ENCODE data around the gene ZEB2.

ZEB2 gene

DNA sequence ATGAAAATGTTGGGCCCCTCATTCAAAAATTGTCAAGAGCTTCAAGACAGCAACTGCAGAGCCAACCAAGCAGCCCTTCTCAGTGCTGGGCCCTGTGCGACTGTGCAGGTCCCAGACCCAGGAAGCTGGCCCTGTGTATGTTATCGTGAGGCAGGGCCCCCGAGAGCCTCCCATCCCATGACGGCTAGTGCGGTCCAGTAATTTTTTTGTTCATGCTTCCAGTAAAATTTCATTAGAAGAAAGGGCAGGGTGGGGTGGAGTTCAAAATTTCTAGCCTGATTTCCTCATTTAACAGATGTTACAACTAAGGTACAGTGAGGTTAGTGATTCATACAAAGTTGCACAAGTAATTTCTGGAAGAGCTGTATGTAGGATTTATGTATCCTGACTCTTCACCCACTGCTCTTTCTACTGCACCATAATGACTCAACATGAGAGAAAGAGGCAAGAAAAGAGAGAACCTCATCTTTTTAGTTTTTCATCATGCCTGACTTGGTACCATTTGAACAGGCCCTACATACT is 105.5 kb downstream of the ZEB2 start:
- DNase-seq, result peak; percentile 20

DNA sequence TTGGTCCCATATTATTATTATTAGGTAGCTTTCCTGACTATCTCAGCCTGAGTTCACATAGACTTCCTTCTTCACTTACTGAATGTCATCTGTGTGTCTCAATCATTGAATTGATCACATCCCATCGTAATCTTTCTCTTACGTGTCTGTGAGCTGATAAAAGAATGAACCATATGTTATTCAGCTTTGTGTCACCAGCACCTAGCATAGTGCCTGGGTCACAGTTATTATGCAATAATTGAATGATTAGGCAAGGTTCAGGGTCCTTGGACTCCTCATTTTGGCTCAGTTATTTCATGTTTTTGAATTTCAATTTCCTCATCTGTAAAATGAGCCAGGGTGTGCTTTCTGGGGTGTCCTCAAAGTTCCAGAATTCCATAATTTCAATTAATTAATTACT is 107.2 kb downstream of the ZEB2 start:
- DNase-seq, result no peak

GRCh38 chr2:144411473-144411872 is 108.4 kb downstream of the ZEB2 start:
- DNase-seq, result no peak

GRCh38 chr2:144409241-144409640 is 110.7 kb downstream of the ZEB2 start:
- no peak for DNase-seq

- no peak for DNase-seq
These were observed 112.7 kb downstream of the ZEB2 start for GRCh38 chr2:144407262-144407661.

GRCh38 chr2:144405982-144406788 is 113.7 kb downstream of the ZEB2 start:
- DNase-seq, result no peak

DNA sequence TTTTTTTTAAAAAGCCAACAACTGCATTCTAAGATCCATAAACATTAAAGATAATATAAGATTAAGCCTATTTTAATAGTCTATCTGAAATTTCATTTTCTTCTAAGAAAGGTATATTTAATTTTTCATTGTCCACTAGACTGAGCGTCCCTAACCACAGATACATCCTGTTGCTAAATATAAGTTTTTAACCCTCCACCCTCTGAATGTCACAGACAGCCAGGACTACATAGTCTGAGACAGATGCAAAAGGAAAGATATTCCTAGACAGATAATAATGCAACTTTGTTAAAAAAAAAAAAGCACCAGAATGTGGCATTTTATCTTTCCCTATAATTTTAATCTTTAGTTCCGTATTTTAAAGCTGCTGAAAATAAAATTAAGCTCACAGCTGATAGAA is 114.6 kb downstream of the ZEB2 start:
- no peak for DNase-seq

GRCh38 chr2:144404586-144405314 is 115.2 kb downstream of the ZEB2 start:
- no peak for DNase-seq

DNA sequence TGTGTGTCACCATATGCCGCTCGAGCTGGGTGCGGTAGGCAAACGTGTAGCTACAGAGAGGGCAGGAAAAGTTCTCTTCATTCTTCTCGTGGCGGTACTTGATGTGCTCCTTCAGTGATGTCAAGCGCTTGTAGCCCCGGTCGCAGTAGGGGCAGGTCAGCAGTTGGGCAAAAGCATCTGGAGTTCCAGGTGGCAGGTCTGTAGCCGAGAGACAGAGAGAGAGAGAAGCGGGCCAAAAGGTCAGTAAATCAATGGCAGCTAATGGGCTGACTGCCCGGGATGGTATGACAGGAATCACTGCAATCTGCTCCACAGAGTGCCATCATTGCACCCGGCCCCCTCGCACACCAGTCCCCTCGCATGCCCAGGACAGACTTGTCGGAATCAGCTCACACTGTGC is 116.0 kb downstream of the ZEB2 start:
- DNase-seq, result no peak

GRCh38 chr2:144402251-144402650 is 117.7 kb downstream of the ZEB2 start:
- DNase-seq, result no peak

DNA sequence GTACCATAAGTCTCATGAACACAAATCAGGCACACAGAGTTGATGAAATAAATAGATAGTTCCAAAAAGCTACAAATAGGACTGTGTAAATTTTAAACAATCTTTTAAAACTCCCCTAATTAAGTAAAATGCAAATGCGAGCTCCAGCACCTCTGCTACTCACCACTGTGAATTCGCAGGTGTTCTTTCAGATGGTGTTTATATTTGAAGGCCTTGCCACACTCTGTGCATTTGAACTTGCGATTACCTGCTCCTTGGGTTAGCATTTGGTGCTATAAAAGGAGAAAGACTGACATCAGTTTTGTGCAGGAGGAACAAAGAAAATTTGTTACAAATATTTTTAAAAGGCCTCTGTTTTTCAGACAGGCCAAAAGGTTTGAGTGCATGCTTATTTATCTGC is 118.9 kb downstream of the ZEB2 start:
- DNase-seq, result no peak

DNA sequence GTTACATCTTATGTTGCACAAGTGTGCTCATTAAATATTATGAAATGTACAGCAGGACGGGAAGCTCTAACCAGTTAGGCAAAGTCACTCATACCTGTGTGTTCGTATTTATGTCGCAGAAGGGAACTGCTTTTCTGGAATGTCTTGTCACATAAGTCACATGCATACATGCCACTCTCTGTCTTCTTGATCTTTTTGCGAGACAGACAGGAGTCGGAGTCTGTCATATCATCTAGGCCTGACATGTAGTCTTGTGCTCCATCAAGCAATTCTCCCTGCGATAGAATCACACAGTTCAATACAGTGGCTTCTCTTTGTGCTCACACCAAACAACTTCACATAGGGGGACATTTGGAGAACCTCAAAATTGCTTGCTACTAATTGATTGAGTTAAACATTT is 123.6 kb downstream of the ZEB2 start:
- DNase-seq, result no peak

DNA sequence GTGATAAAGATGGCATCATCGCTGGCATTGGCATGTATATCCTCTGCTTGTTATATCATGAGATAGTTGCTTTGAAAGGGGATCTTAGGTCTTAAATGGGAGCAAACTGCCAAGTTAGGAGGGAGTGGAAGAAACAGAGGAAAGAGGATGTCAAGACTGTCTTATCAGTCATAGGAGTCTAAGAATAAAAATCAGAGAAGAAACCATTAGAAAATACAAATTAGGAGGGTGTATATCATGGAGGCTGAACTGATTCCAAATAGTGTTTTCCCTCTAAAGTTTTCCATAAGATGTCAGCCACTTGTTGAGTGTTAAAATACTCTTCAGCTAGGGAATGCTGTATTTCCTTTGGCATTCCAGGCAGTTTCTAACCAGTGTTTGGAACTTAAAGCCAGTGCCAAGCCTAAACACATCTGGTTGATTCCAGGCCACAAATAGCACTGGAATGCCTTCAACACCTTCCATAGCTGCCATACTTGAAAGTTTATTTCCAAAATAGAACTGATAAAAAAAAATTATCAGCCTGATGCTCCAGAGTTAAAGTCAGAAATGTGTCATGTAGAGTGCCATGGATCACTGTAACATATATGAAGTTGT is 129.4 kb downstream of the ZEB2 start:
- DNase-seq, result no peak

- DNase-seq, result no peak
These were observed 130.0 kb downstream of the ZEB2 start for GRCh38 chr2:144389930-144390311.

DNA sequence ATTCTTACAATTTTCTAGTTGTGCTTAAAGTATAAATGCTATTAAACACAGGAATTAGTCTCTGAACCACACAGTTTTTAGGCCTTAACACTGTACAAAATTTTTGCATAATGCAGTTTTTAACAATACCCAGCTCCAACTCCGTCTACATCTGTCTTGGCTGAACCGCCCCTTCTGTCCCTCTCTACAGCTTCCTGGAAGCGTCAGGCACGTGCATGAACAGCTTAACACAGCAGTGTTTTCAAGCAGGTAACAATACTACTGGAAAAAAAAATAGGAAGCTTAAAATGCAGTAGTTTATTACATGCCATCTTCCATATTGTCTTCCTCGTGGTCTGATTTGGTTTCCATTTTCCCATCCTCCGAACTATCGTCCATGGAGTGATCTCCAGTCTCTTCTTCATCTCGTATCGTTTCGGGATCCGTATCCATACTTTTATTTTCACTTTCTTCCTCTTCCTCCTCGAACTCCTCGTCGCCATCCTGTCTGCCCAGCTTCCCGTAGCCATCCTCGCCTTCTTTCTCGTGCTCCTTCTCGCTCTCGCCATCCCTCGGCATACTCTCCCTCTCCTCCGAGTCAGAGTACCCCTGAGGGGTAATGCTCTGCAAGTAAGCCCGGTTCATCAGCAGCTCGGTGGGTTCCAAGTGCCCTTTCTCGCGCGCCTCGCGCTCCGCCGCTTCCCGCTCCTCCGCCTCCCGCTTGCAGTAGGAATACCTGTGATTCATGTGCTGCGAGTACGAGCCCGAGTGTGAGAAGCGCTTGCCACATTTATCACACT is 130.6 kb downstream of the ZEB2 start:
- no peak for DNase-seq

DNA sequence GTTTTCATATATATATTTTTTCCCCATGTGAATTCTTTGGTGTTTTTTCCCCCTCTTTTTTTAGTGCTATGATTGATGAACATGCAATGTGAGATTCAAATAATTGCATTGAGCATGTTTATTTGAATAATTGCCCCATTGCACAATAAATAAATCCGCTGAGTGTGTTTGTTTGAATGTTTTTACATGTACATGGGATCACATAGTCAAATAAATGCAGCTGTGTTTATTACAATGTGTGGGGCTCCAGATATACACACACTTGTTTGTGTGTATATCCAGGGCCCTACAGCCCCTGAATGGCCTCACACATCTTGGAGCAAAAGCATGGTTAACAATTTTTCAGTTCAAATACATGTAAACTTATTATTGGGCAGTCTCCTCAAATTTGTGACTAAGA is 134.5 kb downstream of the ZEB2 start:
- no peak for DNase-seq

GRCh38 chr2:144383571-144384100 is 136.3 kb downstream of the ZEB2 start:
- no peak for DNase-seq

DNA sequence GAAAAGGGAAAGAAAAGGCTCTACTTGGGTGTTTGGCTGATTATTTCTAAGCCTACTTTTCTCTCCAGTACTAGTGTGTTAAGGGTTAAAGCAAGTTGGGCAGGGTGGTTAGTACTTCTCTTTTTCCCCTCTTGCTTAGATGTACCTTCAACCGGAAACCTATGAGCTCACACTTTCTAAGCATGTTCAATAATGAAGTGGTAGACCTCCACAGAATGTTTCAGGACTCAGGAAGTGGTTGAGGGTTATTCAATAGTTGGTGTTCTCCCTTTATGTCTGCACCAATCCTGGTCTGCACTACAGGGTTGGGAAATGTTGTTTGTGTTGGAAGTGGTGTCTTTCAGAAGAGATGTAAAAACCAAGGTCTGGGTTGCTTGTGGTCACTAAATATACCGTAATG is 137.1 kb downstream of the ZEB2 start:
- DNase-seq, result no peak

DNA sequence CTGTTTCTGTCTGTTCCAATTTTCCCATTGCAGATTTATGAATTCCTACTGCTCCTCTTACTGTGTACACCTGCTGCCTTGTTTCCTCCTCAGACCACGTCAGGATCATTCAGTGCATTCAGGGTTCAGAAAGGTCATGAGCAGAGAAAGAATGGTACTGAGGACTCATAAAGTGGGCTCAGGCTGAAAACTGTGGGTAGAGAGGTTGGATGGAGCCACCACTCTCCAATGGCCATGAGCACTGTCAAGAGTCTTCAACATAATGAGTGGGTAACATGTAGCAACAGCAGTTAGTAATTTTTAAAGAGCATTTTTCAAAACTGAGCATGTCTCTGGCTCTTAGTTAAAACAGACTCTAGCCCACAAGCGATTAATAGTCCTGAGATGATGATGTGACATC is 138.2 kb downstream of the ZEB2 start:
- no peak for DNase-seq

DNA sequence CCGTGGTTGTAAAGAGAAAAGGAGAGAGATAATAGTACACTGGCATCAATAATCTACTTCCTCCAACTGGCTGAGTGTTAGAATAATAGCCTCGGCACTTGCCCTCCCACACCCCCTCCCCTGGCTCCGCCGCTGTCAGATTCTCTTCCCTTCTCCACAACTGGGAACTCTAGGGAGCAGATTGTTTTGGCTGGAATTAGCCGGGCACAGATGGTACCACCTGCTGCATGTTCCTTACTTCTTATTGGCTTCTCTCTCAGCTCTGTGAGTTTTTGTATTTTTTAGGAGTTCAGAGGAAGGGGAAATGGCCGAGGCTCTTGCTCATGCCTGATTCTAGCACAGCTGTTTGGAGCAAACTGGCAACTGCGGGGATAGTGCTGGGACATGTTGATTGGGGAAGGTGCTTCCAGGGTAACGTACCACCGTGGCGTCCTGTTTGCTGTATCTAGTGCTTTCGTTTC is 140.0 kb downstream of the ZEB2 start:
- DNase-seq, result no peak

GRCh38 chr2:144378551-144378950 is 141.4 kb downstream of the ZEB2 start:
- no peak for DNase-seq

GRCh38 chr2:144377914-144378313 is 142.0 kb downstream of the ZEB2 start:
- no peak for DNase-seq

DNA sequence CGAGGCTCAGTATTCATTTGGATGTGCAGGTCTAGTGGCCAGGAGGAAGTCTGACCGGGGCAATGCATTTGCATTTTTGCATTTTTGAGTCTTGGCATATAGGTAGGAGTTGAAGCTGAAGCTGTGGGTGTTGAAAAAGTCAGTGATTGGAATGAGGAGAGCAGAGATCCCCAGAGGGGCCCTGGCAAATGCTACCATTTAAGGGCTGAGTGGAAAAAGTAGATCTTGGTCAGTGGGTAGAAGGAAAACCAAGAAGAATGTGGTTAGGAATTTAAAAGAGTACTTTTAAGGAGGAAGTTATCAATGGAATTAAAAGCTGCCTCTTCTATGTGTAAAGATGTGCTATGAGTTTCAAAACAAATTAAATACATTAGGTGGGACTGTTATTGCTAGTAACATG is 143.0 kb downstream of the ZEB2 start:
- no peak for DNase-seq
